ENCODE results near the gene GALNT5. TPM values are rescaled to one million over a fixed set of nuclear protein-coding genes. Genes with fewer than 3 reads are reported as not detected.

GALNT5 gene
- total RNA-seq, 1 experiment from 2014 or later, result 0.08 TPM

GRCh38 chr2:157216286-157216965, 41.1 kb upstream of the GALNT5 start:
- no TSS peak for BruUV-seq (replicated peaks)
- CTCF ChIA-PET, result no interaction called here
- intact Hi-C loops (cut with micrococcal nuclease; ENCODE audit: unreplicated experiment), result no loop called here
- DNase-seq (ENCODE audit: low read depth, low spot score), result no peak
- POLR2A ChIA-PET, result no interaction called here
- no peaks in the 10 kb centered on the region for H3K4me1 ChIP-seq (ENCODE audit: control insufficient read depth, insufficient read depth, low read length)
- no peaks in the 10 kb centered on the region for H3K27me3 ChIP-seq (ENCODE audit: control insufficient read depth, insufficient read depth, low read length)
- no peak for ATAC-seq
- H3K27ac ChIP-seq (ENCODE audit: low read length), result no peak overlapping the region
- no peak overlapping the region for H3K4me3 ChIP-seq (ENCODE audit: low read depth in 2 of 2, low read length in 2 of 2)
- in situ Hi-C loops (cut with HindIII; ENCODE audit: low pct_unique_long_range_greater_than_20kb, low sequenced_read_pairs), result no loop called here
- no peaks in the 10 kb centered on the region for H3K36me3 ChIP-seq (ENCODE audit: control insufficient read depth, insufficient read depth, low read length)
- no peaks in the 10 kb centered on the region for H3K9me3 ChIP-seq (ENCODE audit: control insufficient read depth, insufficient read depth, low read depth, low read length)
- TF ChIP-seq REST (IDR thresholded peaks at IDR 0.05; ENCODE audit: insufficient read depth in 1 of 2, low read depth in 2 of 2, low read length in 1 of 2) (no peak), POLR2AphosphoS5 (IDR thresholded peaks at IDR 0.05; ENCODE audit: low read depth, low read length) (no peak), TCF7L2 (IDR thresholded peaks at IDR 0.05; ENCODE audit: low read depth, low read length) (no peak), CTCF (IDR thresholded peaks at IDR 0.05) (no peak), SIN3A (IDR thresholded peaks at IDR 0.05; ENCODE audit: borderline replicate concordance, insufficient read depth, low read depth, low read length) (no peak)

GRCh38 chr2:157217409-157217808, 40.1 kb upstream of the GALNT5 start:
- POLR2A ChIA-PET, result no interaction called here
- Histone ChIP-seq H3K9me3 (ENCODE audit: control insufficient read depth, insufficient read depth, low read depth, low read length) (no peaks in the 10 kb centered on the region), H3K4me3 (ENCODE audit: low read depth in 2 of 2, low read length in 2 of 2) (no peak overlapping the region), H3K27ac (ENCODE audit: low read length) (no peak overlapping the region), H3K27me3 (ENCODE audit: control insufficient read depth, insufficient read depth, low read length) (no peaks in the 10 kb centered on the region), H3K4me1 (ENCODE audit: control insufficient read depth, insufficient read depth, low read length) (no peaks in the 10 kb centered on the region), H3K36me3 (ENCODE audit: control insufficient read depth, insufficient read depth, low read length) (no peaks in the 10 kb centered on the region)
- in situ Hi-C loops (cut with HindIII; ENCODE audit: low pct_unique_long_range_greater_than_20kb, low sequenced_read_pairs) (no loop called here), intact Hi-C loops (cut with micrococcal nuclease; ENCODE audit: unreplicated experiment) (no loop called here)
- TF ChIP-seq TCF7L2 (IDR thresholded peaks at IDR 0.05; ENCODE audit: low read depth, low read length) (no peak), POLR2AphosphoS5 (IDR thresholded peaks at IDR 0.05; ENCODE audit: low read depth, low read length) (no peak), CTCF (IDR thresholded peaks at IDR 0.05) (no peak), REST (IDR thresholded peaks at IDR 0.05; ENCODE audit: insufficient read depth in 1 of 2, low read depth in 2 of 2, low read length in 1 of 2) (no peak), SIN3A (IDR thresholded peaks at IDR 0.05; ENCODE audit: borderline replicate concordance, insufficient read depth, low read depth, low read length) (no peak)
- CTCF ChIA-PET, result no interaction called here
- DNase-seq (ENCODE audit: low read depth, low spot score) (no peak), ATAC-seq (no peak)
- no TSS peak for BruUV-seq (replicated peaks)

Measured in Panc1 (cell line).